AG09319 (cell line): ENCODE data around the gene NFATC2.

Source experiments
- DNase-seq: peaks from one replicate; pipeline ENCODE4 v3.0.0-alpha.2; 2010; ENCODE audit warnings: low read depth; ENCODE audit errors: extremely low read depth
- CTCF ChIP-seq: IDR thresholded peaks from 2 replicates; pipeline ENCODE4 v1.5.1; 2011; ENCODE audit warnings: low read depth, mild to moderate bottlenecking, inconsistent platforms, low read length, moderate library complexity

Gene NFATC2

DNA sequence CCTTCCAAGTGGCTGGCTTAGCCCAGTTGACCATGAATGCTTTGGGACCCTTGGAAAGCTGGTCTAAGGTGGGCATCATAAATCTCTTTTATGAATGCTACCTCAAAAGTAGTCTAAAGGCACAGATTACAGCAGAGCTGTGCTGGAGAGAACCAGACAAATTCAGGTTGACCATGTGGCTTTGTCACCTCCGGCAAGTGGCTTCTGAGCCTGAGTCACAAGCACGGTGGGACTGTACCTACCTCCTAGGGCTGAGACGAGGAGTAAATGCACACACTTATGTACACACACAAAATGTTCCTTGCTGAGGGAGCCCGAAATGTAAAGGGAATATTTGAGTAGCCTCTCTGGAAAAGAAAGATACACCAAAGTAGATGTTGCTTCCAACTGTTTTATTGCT is 155.9 kb downstream of the NFATC2 start:
- no peak for TF ChIP-seq CTCF
- no peak for DNase-seq

- DNase-seq = no peak
- peak; percentile 63 for TF ChIP-seq CTCF
These were observed 156.6 kb downstream of the NFATC2 start for GRCh38 chr20:51385646-51386530.

DNA sequence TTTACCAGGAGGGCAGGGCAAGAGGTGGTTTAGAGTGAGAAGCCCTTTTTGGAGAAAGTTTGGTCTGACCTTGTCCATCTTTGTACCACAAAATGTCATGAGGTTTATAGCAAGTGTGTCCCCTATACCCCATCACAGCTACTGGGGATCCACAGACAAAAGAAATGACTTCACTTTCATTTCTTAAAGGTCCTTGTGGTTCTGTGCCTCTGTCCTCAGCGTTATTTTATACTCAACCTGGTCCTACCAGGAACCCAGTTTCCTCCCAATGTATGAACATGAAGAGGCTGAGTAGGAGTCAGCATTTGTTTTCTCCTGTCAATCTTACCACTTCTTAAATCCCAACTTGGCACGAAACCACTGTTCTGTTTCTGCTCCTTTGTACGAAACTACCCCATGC is 157.6 kb downstream of the NFATC2 start:
- DNase-seq = no peak
- no peak for TF ChIP-seq CTCF

DNA sequence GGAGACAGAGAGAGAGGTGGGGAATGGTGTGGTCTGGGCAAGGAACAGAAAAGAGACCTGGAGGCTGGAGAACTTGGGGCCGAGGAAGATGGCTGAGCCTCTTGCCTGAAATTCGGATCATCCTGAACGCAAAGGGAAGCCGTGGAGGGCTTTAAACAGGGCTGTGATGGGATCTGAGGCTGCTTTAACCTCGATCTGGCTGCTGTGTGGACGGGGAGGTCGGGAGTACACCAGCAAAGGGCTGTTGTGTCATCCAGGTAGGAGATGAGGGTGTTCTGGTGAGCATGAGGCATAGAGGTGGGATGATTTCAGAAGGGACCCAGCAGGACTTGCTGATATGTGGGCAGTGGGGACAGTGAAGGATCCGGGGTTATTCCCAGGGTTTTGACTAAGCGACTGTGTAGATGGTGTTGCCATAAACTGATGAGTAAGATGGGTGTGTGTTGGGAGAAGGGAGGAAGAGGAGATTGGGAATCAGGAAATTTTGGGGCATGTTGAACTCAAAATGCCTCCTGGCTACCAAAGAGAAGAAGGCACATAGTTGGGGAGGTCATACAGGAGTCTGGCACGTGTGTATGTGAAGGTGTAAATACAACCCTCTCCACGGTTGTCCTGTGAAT is 158.5 kb downstream of the NFATC2 start:
- no peak for TF ChIP-seq CTCF
- DNase-seq = no peak

- no peak for DNase-seq
- TF ChIP-seq CTCF = no peak
These were observed 159.3 kb downstream of the NFATC2 start for GRCh38 chr20:51382986-51383821.

- no peak for TF ChIP-seq CTCF
These were observed 160.2 kb downstream of the NFATC2 start for GRCh38 chr20:51382111-51382985.

More at GRCh38 chr20:51382111-51382985, 160.2 kb downstream of the NFATC2 start:
- DNase-seq = no peak
